ENCODE measurements around the gene KRTAP13-3.

KRTAP13-3 gene, protein sequence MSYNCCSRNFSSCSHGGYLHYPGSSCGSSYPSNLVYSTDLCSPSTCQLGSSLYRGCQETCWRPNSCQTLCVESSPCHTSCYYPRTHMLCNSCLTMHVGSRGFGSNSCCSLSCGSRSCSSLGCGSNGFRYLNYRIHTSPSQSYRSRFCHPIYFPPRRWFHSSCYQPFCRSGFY

DNA sequence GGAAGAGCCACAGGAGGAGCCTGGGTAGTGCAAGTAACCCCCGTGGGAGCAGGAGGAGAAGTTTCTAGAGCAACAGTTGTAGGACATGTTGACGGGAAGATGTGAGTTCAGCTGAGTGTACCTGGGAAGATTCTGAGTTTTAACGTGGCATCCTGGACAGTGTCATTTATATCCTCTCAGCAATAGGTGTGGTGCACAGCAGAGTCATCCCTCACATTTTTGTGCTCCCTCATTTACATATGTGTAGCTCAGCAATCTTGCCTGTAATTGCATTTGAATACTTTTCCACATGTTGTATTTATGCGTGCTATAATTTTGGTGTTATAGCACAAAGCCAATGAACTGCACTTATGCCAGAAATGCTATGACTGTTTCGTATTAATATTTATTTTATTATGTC lies at the start of gene KRTAP13-3:
Gene KRTAP13-3 (minus strand): TSS at position 101 of the 400 bp plus-strand sequence. CDS start 14 bp downstream, at position 87.
- DNase-seq: no peak

DNA sequence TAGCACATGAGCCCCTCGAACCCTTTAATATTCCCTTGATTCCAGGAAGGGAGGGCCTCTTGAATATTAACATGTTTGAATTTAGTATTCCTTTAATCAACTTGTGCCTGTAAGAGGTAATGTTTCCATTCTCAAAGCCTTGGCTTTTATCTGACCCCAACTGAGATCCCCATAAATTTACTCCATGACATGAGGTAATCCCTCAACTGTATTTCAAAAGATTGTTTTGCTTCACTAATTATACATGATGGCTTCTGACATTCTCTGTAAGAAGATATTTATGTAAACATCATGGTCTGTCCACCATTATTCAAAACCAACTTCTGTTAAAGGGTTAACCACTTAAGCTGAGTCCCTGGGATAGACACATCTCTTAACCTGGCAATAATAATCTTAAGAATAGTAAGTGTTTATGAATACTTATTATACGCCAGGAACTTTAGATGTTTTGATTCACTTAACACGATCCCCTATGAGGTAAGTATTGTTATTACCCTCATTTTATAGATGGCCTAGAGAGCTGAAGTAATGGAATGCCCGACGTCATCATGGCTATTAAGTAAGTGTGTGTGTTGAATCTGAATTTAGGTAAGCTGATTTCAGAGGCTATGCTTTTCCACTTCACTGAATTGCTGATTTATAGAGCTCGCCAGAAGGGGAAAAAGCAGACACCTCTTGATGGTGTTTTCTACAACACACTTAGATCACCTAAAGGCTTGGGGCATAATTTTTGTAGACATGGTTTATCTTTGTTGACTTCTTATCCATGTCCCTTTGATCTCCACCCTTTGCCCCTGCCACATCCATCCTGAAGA lies 43.4 kb upstream of the KRTAP13-3 start:
- DNase-seq: no peak

DNA sequence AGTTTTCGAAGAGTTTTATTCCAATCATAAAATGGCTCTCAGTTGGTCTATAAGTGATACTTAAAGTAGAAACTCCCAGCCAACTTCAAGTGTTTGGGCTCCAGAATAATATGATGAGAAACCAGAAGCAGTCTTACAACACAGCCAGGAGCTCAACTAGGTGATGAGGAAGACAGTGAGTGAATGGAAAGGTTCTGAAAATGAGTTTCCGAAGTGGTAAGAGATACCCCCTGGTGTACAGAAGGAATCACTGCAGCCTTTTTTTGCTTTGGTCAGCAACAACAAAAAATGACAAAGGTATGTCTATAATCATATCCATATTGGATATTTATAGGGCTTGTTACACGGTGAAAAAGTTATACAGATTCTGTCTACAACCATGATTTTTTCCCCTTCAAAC lies 38.0 kb upstream of the KRTAP13-3 start:
- no peak for DNase-seq

DNA sequence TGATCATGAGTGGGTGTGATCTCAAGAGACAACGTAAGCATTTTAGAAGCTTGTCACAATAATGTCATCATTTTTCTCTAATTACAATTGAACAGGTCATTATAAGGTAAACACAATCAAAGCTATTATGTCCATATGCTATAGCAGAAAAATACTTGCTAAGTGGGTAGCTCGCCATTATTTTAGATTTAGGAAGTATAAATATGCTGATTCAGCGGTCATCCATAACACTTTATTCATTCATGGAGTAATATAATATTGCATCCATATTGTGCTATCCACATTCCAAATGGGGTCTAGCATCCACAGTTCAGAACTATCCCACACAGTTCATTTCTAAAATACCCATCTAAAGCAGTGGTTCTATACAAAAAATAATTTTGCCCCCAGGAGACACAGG lies 22.8 kb upstream of the KRTAP13-3 start:
- no peak for DNase-seq

DNA sequence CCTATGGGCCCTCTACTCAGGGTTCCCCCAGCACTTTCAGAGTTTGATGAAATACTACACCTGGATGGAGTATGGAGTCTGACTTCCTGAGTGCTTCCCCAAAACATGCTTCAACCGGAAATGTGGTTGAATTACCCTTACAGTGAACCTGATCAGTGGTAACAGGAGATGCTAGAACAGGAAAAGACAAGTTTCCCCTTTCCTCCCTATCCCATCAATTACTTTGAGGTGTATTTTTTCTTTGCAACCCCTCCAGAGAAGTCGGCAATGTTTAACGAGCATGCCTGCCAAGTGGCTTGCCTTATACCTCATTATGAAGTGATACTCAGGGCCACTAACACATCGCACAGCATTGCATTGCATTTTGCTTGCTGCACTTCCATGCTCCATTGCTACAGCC lies 21.3 kb upstream of the KRTAP13-3 start:
- no peak for DNase-seq

DNA sequence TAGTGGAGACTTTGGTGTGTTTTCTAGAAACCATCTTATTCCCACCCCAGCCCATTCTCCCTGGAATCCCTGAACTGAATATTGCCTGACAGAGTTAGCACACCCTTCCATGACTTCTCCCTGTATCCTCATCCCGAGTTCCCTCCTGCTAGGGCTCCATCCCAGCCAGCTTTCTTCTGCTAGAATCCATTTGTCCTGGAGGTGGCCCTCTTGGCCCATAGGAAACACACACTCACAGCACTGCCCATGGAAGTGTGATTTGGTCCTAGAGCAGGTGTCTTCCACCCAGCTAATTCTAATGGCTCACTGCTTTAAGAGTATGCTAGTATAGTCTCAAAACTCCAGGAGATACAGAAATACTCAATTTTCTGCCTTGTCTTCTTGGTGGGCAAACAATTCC lies 18.5 kb upstream of the KRTAP13-3 start:
- DNase-seq: peak; percentile 39

DNA sequence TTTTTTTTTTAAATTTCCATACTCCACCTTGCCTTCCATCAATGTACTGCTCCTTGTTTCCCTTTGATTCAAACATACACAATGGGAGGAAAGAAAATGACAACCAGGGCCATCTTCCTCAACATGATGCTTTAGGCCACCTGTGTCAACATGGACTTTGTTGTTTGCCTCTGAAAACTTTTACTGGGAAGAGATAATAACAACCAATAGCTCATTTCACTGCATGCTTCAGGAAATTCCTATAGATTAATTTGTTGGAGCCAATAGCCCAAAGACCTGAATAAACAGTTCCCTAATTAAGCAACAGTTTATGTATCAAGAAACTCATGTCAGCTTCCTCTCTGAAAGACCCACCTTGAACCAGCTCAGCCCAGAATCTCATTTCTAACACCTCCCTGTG lies 17.5 kb upstream of the KRTAP13-3 start:
- DNase-seq: peak; percentile 25

DNA sequence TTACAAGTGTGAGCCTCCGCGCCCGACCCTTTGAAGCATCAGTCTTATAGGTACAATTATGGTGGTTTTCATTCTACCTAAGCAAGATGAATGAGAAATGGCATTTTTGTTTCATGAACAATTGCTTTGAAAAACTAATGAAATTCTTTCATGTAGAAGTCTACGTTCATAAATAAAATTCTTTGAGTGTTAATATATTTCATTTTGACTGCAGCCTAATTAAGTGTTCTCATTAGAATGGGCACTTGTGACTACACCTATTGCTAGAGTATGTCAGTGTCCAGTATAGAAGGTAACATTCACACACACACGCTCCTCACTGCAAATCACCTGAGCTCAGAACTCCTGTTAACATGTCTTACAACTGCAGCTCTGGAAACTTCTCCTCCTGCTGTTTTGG lies 14.2 kb upstream of the KRTAP13-3 start, which contains the start of gene KRTAP15-1:
Gene KRTAP15-1 (plus strand): TSS at position 301 of the 400 bp plus-strand sequence. CDS start 53 bp downstream, at position 354.
- DNase-seq: no peak

DNA sequence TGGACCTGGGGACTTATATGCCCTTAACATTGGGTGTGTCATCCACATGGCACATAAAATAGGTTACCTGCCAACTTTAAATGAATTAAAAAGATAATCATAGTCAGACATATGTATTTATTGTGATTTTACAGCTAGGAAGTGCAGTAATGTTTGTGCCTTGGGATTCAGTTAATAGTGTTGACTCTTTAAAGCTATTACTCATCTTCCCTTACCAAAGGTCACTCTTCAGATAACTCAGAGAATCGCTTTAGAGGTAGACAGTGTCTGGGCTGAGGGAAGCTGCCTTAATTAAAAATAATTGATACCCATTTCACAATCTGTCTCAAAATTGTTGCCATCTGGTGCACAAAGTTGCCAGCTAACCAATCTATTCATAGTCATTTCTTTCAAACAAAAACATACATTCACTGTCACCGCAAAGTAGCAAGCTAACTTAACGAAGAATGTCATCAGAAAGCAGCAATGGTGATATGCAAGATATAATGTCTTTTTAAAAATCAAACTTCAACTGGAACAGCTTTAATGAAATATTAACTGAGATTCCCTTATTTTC lies 11.4 kb upstream of the KRTAP13-3 start:
- peak; percentile 71 for DNase-seq

DNA sequence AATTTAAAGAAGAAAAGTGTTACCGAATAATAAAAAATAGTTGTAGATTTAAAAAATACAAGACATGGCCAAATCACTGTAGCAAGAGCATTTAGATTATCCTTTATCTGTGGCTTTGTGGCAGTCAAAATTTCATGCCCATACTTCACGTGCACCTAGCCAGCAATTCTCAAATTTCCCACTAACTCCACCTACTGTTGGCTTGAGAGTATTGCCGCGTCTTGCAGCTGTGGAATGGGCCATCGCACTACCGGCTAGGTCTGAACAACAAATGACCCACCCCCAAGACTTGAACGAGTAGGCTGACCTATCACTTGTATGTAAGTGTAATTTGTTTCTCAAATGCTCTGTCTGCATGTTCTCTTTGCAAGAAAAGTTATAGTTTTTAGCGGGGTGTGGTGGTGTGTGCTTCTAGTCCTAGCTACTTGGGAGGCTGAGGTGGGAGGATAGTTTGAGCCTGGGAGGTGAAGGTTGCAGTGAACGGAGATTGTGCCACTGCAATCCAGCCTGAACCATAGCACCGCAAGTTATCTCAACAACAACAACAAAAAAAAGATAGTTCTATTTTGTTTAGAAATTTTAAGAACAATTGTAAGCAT lies 8.4 kb upstream of the KRTAP13-3 start:
- no peak for DNase-seq

DNA sequence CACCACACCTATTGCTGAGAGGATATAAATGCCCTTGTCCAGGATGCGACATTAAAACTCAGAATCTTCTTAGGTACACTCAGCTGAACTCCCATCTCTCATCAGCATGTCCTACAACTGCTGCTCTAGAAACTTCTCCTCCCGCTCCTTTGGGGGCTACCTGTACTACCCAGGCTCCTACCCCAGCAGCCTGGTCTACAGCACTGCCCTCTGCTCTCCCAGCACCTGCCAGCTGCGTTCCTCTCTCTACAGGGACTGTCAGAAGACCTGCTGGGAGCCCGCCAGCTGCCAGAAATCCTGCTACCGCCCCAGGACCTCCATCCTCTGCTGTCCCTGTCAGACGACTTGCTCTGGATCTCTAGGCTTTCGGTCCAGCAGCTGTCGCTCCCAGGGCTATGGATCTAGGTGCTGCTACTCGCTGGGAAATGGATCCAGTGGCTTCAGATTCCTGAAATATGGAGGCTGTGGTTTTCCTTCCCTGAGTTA lies 4.5 kb upstream of the KRTAP13-3 start, which contains the start of gene KRTAP13-4:
Gene KRTAP13-4 (plus strand): TSS at position 51 of the 486 bp plus-strand sequence. CDS start 56 bp downstream, at position 107.
- DNase-seq: no peak

DNA sequence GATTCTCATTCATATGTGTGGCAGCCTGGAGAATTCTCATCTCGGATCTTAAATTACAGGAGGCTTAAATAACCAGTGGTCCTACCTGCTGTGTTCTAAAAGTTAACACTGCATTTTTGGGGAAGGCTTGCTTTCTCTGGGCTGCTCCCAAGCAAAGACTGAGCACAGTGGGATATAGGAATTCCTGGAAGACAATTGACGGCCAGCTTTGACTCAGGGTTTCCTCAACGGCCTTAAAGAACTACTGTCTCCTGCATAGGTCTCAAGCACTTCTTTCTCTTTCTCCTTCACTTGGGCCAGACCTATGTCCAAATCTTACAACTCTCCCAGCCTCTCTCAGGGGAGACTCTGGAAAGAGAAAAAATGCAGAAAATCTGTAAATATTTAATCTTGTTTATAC lies 1.0 kb upstream of the KRTAP13-3 start:
- DNase-seq: no peak

DNA sequence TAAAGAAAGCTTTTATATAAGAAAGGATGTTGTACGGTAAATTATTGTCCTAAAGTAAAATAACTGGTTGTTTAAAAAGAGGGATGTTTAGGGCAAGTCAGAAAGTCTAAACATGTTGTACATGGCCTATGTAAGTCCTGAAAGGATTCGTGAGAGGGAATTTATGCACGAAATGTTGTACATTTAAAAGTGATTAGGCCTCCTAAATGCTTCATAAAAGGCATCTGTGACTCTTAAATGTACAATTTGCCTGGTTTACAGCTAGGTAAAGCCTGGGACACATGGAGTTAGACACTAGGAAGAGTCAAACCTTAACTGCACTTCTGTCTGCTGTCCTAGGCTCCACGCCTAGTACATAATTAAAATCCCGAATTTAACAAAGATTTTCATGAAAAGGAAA lies 9.7 kb downstream of the KRTAP13-3 start:
- no peak for DNase-seq

DNA sequence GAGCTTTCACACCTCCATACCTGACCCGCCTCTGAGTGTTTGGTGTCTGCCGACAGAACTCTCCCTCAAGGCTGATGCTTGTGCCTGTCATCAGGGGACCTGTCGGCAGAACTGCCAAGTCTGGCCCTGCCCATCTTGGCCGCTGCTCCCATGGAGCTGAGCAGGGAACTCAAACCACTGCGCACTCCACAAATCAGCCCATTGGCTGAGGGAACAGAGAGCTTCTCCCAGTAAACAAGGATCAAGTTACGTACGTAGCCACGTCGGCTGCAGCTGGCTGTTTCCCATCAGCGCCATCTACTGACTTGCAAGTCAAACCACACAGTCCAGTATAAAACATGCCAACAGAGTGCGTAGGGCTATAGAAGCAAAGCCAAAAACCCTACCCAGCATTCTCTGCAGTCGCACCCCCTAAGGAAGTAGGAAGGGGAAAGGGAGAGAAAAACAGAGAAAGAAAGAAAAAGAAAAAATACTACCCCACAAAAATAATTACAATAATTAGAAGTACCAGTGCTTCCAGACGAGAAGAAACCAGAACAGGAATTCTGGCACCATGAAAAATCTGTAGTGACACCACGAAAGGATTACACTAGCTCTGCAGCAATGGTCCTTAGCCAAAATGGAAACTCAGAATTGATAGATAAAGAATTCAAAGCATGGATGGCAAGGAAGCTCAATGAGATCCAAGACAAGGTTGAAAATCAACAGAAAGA lies 16.8 kb downstream of the KRTAP13-3 start:
- no peak for DNase-seq

DNA sequence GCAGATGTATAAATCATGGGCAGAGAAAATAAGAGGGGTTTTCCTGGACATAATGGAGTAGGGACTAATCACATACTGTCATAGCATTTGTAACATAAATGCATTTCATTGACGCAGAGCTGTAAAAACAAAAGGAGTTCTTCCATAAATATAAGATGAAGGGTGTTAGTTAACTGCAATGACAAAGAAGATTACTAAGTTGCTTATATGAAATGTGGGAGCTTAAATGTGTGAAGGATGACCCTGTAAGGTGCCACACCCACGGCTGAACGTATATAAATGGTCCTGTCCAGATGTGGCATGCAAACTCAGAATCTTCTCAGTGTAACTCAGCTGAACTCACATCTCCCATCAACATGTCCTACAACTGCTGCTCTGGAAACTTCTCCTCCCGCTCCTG lies 30.0 kb downstream of the KRTAP13-3 start, which contains the start of gene KRTAP13-1:
Gene KRTAP13-1 (plus strand): TSS at position 301 of the 400 bp plus-strand sequence. CDS start 56 bp downstream, at position 357.
- DNase-seq: no peak

DNA sequence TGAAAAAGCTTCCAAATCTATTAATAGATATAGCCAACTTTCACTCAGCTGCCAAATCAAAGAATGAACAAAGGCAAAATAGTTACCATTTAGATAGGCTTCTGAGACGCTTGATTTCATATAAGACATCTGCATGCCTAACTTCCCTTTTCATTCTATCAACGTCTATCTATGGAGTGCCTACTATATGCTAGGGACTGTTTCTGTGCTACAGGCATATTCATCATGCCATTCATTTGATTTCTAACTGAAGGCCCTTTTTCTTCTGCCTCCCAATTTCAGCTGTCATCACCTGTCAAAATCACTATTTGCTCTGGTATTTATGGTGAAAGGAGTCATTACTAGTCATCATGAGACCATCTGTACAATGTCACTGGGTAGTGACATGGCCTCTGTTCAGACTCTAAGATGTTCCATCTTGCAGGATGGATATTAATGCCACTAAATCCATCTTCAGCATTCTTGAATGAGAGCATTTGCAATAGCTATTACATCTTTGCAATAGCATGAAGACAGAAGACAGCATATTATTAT lies 34.2 kb downstream of the KRTAP13-3 start:
- peak; percentile 5 for DNase-seq

DNA sequence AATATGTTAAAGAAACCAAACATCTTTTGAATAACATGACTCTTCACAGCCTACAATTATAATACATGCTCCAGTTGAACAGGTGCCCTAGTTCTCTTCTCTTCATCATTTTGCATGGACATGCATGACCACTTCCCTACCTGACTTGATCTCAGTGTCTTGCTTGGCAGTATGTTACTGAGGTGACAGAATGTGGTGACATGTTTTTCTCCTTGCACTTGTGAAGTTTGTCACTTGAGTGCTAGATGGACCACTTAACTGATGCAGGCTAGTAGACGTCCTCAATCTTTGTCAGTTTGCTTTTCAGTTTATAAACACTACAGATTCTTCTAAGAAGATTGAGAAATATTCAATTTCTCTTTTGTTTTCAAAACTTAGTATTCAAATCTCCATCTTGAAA lies 43.5 kb downstream of the KRTAP13-3 start:
- DNase-seq: no peak

Measured in NCI-H146 (cell line).